ENCODE data around the gene FGF18.

GRCh38 chr5:171475596-171475995 is 56.1 kb downstream of the FGF18 start:
- TF ChIP-seq CTCF (conservative IDR thresholded peaks at IDR 0.05; ENCODE audit: low read length) (no peak), EZH2phosphoT487 (IDR thresholded peaks at IDR 0.05; ENCODE audit: borderline replicate concordance) (no peak)

All from Loucy (cell line).